ENCODE measurements around the gene SPATC1L. TPM values are rescaled to one million over a fixed set of nuclear protein-coding genes. Genes with fewer than 3 reads are reported as not detected.
"Not testable (repeated sequence)": the region's sequence is repeated elsewhere in the genome, so short reads cannot be mapped to it uniquely, and the experiment has no call there.

SPATC1L gene
- total RNA-seq, 2 donors from 2014 or later, result 4.4 to 9.6 TPM

DNA sequence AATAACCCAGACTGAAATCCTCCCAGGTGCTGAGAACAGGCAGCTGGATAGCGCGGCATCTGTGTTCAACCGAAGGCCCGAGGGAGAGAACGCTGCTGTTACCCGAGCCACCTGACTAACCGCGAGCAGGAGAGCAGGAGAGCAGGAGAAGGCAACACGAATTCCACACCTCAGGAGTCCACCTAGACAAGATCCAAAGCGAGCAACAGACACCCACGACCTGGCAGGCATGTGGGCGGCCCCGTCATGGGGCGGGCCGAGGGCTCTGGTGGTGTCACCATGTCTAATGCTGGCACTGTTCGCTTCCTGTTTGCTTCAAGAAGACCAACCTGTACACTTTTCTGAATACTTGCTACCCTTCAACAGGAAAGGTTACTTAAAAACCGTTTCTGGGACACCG lies 20.9 kb upstream of the SPATC1L start:
- DNase-seq (no peak), ATAC-seq (no peak)
- intact Hi-C loops (cut with DNase I), result no loop called here
- no peak for TF ChIP-seq POLR2A (IDR thresholded peaks at IDR 0.05)
- TF ChIP-seq, protein P1, sequence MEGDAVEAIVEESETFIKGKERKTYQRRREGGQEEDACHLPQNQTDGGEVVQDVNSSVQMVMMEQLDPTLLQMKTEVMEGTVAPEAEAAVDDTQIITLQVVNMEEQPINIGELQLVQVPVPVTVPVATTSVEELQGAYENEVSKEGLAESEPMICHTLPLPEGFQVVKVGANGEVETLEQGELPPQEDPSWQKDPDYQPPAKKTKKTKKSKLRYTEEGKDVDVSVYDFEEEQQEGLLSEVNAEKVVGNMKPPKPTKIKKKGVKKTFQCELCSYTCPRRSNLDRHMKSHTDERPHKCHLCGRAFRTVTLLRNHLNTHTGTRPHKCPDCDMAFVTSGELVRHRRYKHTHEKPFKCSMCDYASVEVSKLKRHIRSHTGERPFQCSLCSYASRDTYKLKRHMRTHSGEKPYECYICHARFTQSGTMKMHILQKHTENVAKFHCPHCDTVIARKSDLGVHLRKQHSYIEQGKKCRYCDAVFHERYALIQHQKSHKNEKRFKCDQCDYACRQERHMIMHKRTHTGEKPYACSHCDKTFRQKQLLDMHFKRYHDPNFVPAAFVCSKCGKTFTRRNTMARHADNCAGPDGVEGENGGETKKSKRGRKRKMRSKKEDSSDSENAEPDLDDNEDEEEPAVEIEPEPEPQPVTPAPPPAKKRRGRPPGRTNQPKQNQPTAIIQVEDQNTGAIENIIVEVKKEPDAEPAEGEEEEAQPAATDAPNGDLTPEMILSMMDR (IDR thresholded peaks at IDR 0.05), result no peak
- Histone ChIP-seq H3K4me1 (no peaks in the 10 kb centered on the region), H3K9me3 (no peaks in the 10 kb centered on the region), H3K27ac (no peak overlapping the region), H3K36me3 (replicated peaks in 1 of 2; ENCODE audit: insufficient read depth in 1 of 2, low read depth in 2 of 2) (peaks cover 0 to 17% of the 10 kb centered on the region in 2 donors), H3K27me3 (no peaks in the 10 kb centered on the region), H3K4me3 (no peak overlapping the region)
- WGBS, 2 donors, result 86 to 87% methylated on average over 14 to 18 of the region's 18 CpGs

DNA sequence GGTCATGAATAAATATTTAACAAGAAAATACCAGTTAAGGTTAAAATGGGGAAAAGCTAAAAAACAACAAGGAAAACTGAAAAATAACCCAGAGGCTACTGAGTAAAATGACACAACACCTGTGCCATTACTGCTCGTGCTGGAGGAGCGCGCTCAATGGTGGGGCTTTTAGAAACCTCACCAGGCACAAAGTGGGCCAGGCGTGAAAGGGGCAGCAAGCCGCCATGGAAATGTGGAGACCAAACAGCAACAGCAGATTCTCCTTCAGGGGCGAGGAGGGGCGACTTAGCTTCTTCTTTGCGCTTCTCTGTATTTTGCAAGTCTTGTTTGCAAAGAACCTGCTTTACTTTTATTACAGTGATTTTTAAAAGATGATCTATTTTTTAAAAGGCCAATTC lies 18.9 kb upstream of the SPATC1L start:
- intact Hi-C loops (cut with DNase I), result no loop called here
- peaks cover 0 to 14% of the 10 kb centered on the region in 2 donors for H3K36me3 ChIP-seq (replicated peaks in 1 of 2; ENCODE audit: insufficient read depth in 1 of 2, low read depth in 2 of 2)
- H3K27me3 ChIP-seq, result no peaks in the 10 kb centered on the region
- no peak overlapping the region for H3K27ac ChIP-seq
- H3K9me3 ChIP-seq, result no peaks in the 10 kb centered on the region
- H3K4me1 ChIP-seq, result no peaks in the 10 kb centered on the region
- TF ChIP-seq, protein P1 (IDR thresholded peaks at IDR 0.05), result no peak
- TF ChIP-seq POLR2A (IDR thresholded peaks at IDR 0.05), result no peak
- DNase-seq, result no peak
- WGBS, 2 donors, result 89 to 95% methylated on average over 8 of the region's 8 CpGs
- ATAC-seq, result no peak
- no peak overlapping the region for H3K4me3 ChIP-seq

DNA sequence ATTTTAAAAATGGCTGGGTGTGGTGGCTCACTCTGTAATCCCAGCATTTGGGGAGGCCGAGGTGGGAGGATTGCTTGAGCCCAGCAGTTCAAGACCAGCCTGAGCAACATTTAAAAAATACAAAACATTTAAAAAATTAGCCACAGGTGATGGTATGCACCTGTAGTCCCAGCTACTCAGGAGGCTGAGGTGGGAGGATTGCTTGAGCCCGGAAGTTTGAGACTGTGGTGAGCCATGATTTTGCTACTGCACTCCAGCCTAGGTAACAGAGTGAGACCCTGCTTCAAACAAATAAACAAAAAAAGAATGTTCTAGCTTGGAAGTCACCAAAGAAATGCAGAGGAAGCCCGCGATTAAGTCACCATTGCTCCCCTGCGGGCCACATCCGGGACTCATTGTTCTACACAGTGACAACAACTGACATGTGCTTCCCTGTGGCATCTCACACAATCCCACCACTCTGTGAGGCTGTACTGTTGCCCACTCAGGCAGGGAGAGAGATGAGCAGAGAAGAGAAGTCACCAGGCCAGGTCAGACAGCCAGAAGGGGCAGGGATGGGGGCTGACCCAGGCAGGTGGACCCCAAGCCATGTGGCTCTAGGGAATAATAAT lies 18.4 kb upstream of the SPATC1L start:
- intact Hi-C loops (cut with DNase I), result no loop called here
- Histone ChIP-seq H3K4me3 (no peak overlapping the region), H3K9me3 (no peaks in the 10 kb centered on the region), H3K27ac (no peak overlapping the region), H3K4me1 (no peaks in the 10 kb centered on the region), H3K27me3 (no peaks in the 10 kb centered on the region), H3K36me3 (replicated peaks in 1 of 2; ENCODE audit: insufficient read depth in 1 of 2, low read depth in 2 of 2) (peaks cover 0 to 14% of the 10 kb centered on the region in 2 donors)
- ATAC-seq, result no peak
- no peak for DNase-seq
- WGBS, 2 donors, result 85 to 94% methylated on average over 6 of the region's 6 CpGs
- no peak for TF ChIP-seq POLR2A (IDR thresholded peaks at IDR 0.05)
- TF ChIP-seq, protein P1 (IDR thresholded peaks at IDR 0.05), result no peak

DNA sequence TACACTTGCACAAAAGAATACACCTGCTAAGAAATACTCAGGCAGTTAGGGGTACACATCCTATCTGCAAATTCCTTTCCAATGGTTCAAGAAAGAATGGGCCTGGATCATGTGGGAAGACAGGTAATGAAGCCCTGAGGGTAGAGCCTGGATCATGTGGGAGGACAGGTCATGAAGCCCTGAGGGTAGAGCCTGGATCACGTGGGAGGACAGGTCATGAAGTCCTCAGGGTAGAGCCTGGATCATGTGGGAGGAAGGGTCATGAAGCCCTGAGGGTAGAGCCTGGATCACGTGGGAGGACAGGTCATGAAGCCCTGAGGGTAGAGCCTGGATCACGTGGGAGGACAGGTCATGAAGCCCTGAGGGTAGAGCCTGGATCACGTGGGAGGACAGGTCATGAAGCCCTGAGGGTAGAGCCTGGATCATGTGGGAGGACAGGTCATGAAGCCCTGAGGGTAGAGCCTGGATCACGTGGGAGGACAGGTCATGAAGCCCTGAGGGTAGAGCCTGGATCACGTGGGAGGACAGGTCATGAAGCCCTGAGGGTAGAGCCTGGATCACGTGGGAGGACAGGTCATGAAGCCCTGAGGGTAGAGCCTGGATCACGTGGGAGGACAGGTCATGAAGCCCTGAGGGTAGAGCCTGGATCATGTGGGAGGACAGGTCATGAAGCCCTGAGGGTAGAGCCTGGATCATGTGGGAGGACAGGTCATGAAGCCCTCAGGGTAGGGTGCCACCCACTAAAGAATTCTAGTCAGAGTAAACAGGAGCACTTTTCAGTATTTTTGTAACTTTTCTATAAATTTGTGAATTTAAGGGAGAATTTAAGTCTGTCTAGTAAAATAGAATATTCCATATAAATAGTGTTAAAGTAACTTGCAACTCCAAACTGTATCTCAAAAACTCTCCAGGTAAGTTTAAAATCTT lies 16.9 kb upstream of the SPATC1L start:
- H3K4me3 ChIP-seq; H3K27ac ChIP-seq; ATAC-seq; intact Hi-C loops (cut with DNase I); H3K27me3 ChIP-seq; H3K9me3 ChIP-seq; H3K4me1 ChIP-seq: not testable (repeated sequence)
- 88 to 93% methylated on average over 2 to 3 of the region's 8 CpGs for WGBS, 2 donors
- peaks cover 0 to 15% of the 10 kb centered on the region in 2 donors for H3K36me3 ChIP-seq (replicated peaks in 1 of 2; ENCODE audit: insufficient read depth in 1 of 2, low read depth in 2 of 2)
- peak in 1 of 4 donors; percentile 0 for DNase-seq
